Mesendoderm (in vitro differentiated cells): ENCODE data around the gene KCNC4.

Experiments
- DNase-seq: peaks from one replicate; pipeline ENCODE4 v3.0.0; 2013
- H2AK5ac ChIP-seq: 2 replicates; pipeline ENCODE4 v1.6.1; 2013; ENCODE audit warnings: low read length, inconsistent platforms
- H2BK120ac ChIP-seq: 2 replicates; pipeline ENCODE4 v1.6.1; 2013; ENCODE audit warnings: low read depth, mild to moderate bottlenecking, low read length, moderate library complexity, mixed read lengths
- H2BK15ac ChIP-seq: replicated peaks from 2 replicates; pipeline ENCODE4 v1.6.1; 2013; ENCODE audit warnings: low read depth, mild to moderate bottlenecking, moderate library complexity
- H2BK5ac ChIP-seq: 2 replicates; pipeline ENCODE4 v1.6.1; 2013; ENCODE audit warnings: low read length, inconsistent platforms
- H3K18ac ChIP-seq: 2 replicates; pipeline ENCODE4 v1.6.1; 2013; ENCODE audit warnings: mild to moderate bottlenecking, low read length, mixed read lengths
- H3K23ac ChIP-seq: one replicate; pipeline ENCODE4 v1.6.1; 2013; ENCODE audit warnings: low read length
- H3K27ac ChIP-seq: 2 replicates; pipeline ENCODE4 v1.5.1; 2013; ENCODE audit warnings: low read depth, mild to moderate bottlenecking, inconsistent platforms, low read length, moderate library complexity
- H3K27me3 ChIP-seq: 2 replicates; pipeline ENCODE4 v1.6.1; 2013; ENCODE audit warnings: low read length, control low read depth, mild to moderate bottlenecking, inconsistent platforms; ENCODE audit not compliant: insufficient read depth, poor library complexity
- H3K36me3 ChIP-seq: 2 replicates; pipeline ENCODE4 v1.6.1; 2013; ENCODE audit warnings: low read length, inconsistent platforms; ENCODE audit not compliant: control insufficient read depth, insufficient read depth
- H3K4ac ChIP-seq: one replicate; pipeline ENCODE4 v1.6.1; 2013; ENCODE audit warnings: low read depth, mild to moderate bottlenecking, low read length, moderate library complexity
- H3K4me1 ChIP-seq: 2 replicates; pipeline ENCODE4 v1.6.1; 2013; ENCODE audit warnings: low read depth, low read length, inconsistent platforms; ENCODE audit not compliant: control insufficient read depth
- H3K4me2 ChIP-seq: 2 replicates; pipeline ENCODE4 v1.6.1; 2013; ENCODE audit warnings: low read length
- H3K4me3 ChIP-seq: 2 replicates; pipeline ENCODE4 v1.5.1; 2013; ENCODE audit warnings: mild to moderate bottlenecking, low read length
- H3K56ac ChIP-seq: one replicate; pipeline ENCODE4 v1.6.1; 2013; ENCODE audit warnings: low read length
- H3K79me1 ChIP-seq: 2 replicates; pipeline ENCODE4 v1.6.1; 2013; ENCODE audit warnings: low read length, inconsistent platforms
- H3K79me2 ChIP-seq: 2 replicates; pipeline ENCODE4 v1.6.1; 2013; ENCODE audit warnings: mild to moderate bottlenecking, low read length; ENCODE audit not compliant: control insufficient read depth, insufficient read depth
- H3K9ac ChIP-seq: 2 replicates; pipeline ENCODE4 v1.6.1; 2013; ENCODE audit warnings: low read length, inconsistent platforms
- H4K5ac ChIP-seq: one replicate; pipeline ENCODE4 v1.6.1; 2013; ENCODE audit warnings: low read length
- H4K8ac ChIP-seq: one replicate; pipeline ENCODE4 v1.6.1; 2013; ENCODE audit warnings: low read depth, mild to moderate bottlenecking, control low read depth, low read length, moderate library complexity
- WGBS: extraction: QIAGEN DNeasy Blood & Tissue Kit; methylation state at CpG from one replicate; pipeline ENCODE4 v1.1.7; 2013; ENCODE audit warnings: low lambda C conversion rate, missing lambda C conversion rate; ENCODE audit not compliant: insufficient coverage; ENCODE audit errors: extremely low coverage; 5-methylcytosine and 5-hydroxymethylcytosine counted together

KCNC4 gene

DNA sequence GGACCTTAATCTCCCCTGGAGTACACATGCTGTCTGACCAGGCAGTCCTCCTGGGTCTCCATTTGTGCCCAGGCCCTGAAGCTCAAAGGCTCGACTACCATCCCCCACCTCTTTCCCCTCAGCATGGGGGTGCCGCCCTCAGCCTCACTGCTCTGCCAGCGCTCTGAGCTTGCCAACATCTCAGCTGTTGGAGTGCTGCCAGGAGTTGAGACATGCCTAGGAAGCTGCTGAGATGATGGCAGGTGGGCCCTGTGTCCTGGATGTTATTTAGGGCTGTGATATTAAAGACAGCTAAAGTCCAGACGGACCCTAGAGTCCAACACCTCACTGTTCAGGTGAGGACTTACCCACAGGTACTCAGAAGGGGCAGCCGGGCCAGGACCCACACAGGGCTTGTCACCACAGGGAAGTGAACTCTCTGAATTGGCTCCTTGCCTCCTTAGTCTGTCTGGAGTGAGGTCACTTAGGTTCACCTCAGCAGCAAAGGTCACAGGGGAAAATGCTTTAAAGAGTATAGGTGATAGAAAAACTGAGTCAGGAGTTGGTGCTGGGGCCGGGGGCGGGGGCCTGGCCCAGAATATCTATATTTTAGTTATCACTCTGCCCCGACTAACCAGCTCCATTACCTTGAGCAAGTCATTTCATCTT lies 19.7 kb upstream of the KCNC4 start:
- no peaks in the 10 kb centered on the region for H3K79me1 ChIP-seq

DNA sequence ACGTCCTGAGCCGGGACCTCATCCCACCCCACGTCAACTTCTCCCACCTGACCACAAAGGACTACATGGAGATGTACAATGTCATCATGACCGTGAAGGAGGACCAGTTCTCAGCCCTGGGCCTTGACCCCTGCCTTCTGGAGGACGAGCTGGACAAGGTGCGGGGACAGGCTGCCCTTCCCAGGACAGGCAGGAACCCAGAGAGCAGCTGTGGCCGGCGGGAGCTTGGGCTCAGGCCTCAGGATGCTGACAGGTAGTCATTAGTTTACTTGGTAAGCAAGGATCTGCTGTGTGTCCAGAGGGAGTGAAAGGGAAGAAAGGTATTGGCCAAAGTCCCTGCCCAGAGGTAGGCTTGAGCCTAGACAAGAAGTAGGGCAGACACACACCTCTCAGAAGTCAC lies 17.6 kb upstream of the KCNC4 start:
- H3K23ac ChIP-seq = no peak overlapping the region
- H3K79me1 ChIP-seq = no peaks in the 10 kb centered on the region
- H3K79me2 ChIP-seq = no peaks in the 10 kb centered on the region
- no peak overlapping the region for H3K18ac ChIP-seq
- H2BK15ac ChIP-seq = no peak overlapping the region
- H3K4me3 ChIP-seq = no peak overlapping the region
- no peak overlapping the region for H3K4ac ChIP-seq
- H4K8ac ChIP-seq = no peak overlapping the region
- H3K56ac ChIP-seq = no peak overlapping the region
- no CpG with 5 or more reads among the region's 8 CpGs for WGBS
- no peak for DNase-seq
- H3K36me3 ChIP-seq = no peaks in the 10 kb centered on the region
- H3K27me3 ChIP-seq = no peaks in the 10 kb centered on the region
- no peak overlapping the region for H3K27ac ChIP-seq
- H2BK120ac ChIP-seq = no peak overlapping the region
- H2BK5ac ChIP-seq = no peak overlapping the region
- H3K4me1 ChIP-seq = no peaks in the 10 kb centered on the region
- no peak overlapping the region for H3K9ac ChIP-seq
- no peak overlapping the region for H3K4me2 ChIP-seq
- H4K5ac ChIP-seq = no peak overlapping the region
- H2AK5ac ChIP-seq = no peak overlapping the region

More for the DNA sequence above, 19.7 kb upstream of the KCNC4 start:
- Histone ChIP-seq H2BK120ac (no peak overlapping the region), H3K23ac (no peak overlapping the region), H4K8ac (no peak overlapping the region), H2BK5ac (no peak overlapping the region), H3K4ac (no peak overlapping the region), H4K5ac (no peak overlapping the region), H2BK15ac (no peak overlapping the region), H3K18ac (no peak overlapping the region), H3K56ac (no peak overlapping the region), H3K27ac (no peak overlapping the region), H3K4me3 (no peak overlapping the region), H3K4me2 (no peak overlapping the region), H3K79me2 (no peaks in the 10 kb centered on the region), H2AK5ac (no peak overlapping the region), H3K36me3 (no peaks in the 10 kb centered on the region), H3K9ac (no peak overlapping the region), H3K27me3 (no peaks in the 10 kb centered on the region), H3K4me1 (no peaks in the 10 kb centered on the region)
- no peak for DNase-seq
- no CpG with 5 or more reads among the region's 8 CpGs for WGBS

DNA sequence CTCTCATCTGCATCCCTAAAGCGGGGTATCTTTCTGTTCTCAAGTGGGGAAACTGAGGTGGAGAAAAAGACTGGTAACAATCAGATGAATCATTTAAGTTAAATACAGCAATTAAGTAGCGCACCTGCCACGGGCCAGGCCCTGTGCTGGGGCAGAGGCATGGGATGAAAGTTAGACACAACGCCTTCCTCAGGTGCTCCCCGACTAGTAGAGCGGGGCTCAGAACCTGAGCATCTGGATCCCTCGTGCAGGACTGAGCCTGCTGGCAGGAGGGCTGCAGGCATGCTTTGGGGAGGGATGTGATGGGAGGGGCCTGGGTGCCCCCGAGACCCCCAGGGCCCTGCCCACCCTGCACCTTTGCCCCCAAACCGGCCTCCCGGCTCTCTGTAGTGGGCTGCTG lies 14.9 kb upstream of the KCNC4 start:
- H2BK15ac ChIP-seq = no peak overlapping the region
- H3K4me2 ChIP-seq = no peak overlapping the region
- H4K8ac ChIP-seq = no peak overlapping the region
- H3K79me1 ChIP-seq = no peaks in the 10 kb centered on the region
- no peak overlapping the region for H2AK5ac ChIP-seq
- no CpG with 5 or more reads among the region's 10 CpGs for WGBS
- H3K23ac ChIP-seq = no peak overlapping the region
- no peak overlapping the region for H3K9ac ChIP-seq
- H3K56ac ChIP-seq = no peak overlapping the region
- H4K5ac ChIP-seq = no peak overlapping the region
- no peak overlapping the region for H3K27ac ChIP-seq
- H3K36me3 ChIP-seq = no peaks in the 10 kb centered on the region
- no peak for DNase-seq
- no peak overlapping the region for H3K18ac ChIP-seq
- H2BK5ac ChIP-seq = no peak overlapping the region
- H3K79me2 ChIP-seq = no peaks in the 10 kb centered on the region
- H3K4ac ChIP-seq = no peak overlapping the region
- H3K4me3 ChIP-seq = no peak overlapping the region
- no peaks in the 10 kb centered on the region for H3K4me1 ChIP-seq
- no peak overlapping the region for H2BK120ac ChIP-seq
- no peaks in the 10 kb centered on the region for H3K27me3 ChIP-seq

DNA sequence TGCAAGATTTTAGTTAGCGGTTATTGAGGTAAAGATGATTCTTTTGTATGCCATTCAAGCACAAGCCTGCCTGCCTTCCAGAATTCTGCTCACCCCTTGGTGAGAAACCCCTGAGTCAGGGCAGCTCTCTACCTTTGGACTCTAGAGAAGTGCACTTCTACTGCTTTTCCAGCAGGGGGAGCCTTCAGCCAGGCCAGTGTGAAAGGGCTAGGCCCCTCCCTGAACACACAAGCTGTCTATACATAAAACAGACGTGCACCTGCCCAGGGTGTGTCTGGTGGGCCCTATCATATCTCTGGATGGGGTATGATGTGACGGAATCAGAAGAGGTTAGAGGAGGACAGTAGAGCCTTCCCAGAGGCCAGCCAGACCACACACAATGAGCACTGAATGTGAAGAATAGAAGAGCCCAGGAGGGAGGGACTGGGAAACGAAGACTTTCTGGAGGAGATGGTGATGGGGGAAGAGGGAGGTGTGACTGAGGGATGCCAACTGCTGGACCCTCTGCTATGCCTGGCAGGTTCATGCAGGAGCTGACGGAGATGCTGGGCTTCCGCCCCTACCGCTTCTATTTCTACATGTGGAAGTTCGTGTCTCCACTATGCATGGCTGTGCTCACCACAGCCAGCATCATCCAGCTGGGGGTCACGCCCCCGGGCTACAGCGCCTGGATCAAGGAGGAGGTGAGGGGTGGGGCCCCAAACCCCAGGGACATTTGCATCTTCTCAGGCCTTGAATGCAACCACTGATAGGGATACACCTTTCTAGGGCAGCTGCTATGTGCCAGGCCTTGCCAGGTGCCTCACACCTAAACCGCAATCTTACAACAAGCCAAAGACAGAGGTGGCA lies 13.0 kb upstream of the KCNC4 start:
- no CpG with 5 or more reads among the region's 12 CpGs for WGBS
- H3K79me1 ChIP-seq = no peaks in the 10 kb centered on the region
- no peaks in the 10 kb centered on the region for H3K4me1 ChIP-seq
- no peaks in the 10 kb centered on the region for H3K36me3 ChIP-seq
- no peak overlapping the region for H3K27ac ChIP-seq
- no peak overlapping the region for H4K5ac ChIP-seq
- no peak overlapping the region for H4K8ac ChIP-seq
- no peak overlapping the region for H3K4me3 ChIP-seq
- H3K79me2 ChIP-seq = no peaks in the 10 kb centered on the region
- no peak overlapping the region for H3K18ac ChIP-seq
- no peaks in the 10 kb centered on the region for H3K27me3 ChIP-seq
- H3K4me2 ChIP-seq = no peak overlapping the region
- H2AK5ac ChIP-seq = no peak overlapping the region
- no peak overlapping the region for H2BK120ac ChIP-seq
- H3K56ac ChIP-seq = no peak overlapping the region
- no peak overlapping the region for H2BK5ac ChIP-seq
- H3K4ac ChIP-seq = no peak overlapping the region
- H3K23ac ChIP-seq = no peak overlapping the region
- H3K9ac ChIP-seq = no peak overlapping the region
- no peak overlapping the region for H2BK15ac ChIP-seq
- DNase-seq = peak; percentile 70

DNA sequence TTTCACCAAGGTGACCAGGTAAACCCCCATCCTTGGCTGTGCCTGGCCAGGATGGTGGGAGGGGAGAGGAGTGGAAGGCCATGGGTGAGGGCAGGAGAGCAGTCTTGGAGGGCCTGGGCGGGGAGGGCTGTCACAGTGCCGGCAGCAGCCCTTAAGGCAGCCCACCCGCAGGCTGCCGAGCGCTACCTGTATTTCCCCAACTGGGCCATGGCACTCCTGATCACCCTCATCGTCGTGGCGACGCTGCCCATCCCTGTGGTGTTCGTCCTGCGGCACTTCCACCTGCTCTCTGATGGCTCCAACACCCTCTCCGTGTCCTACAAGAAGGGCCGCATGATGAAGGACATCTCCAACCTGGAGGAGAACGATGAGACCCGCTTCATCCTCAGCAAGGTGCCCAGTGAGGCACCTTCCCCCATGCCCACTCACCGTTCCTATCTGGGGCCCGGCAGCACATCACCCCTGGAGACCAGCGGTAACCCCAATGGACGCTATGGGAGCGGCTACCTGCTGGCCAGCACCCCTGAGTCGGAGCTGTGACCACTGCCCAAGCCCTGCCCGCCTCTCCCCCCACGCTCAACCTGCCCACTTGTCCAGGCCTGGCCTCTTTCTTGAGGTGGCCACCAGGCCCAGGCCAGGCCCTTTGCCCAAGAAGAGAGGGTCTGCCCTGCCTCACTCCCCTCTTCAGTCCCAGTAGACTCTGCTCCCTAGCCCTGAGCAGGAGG lies 12.0 kb upstream of the KCNC4 start:
- Histone ChIP-seq H3K79me1 (no peaks in the 10 kb centered on the region), H4K8ac (no peak overlapping the region), H3K4ac (no peak overlapping the region), H3K79me2 (no peaks in the 10 kb centered on the region), H2BK15ac (no peak overlapping the region), H3K9ac (no peak overlapping the region), H3K27ac (no peak overlapping the region), H3K27me3 (no peaks in the 10 kb centered on the region), H3K4me2 (no peak overlapping the region), H3K4me3 (no peak overlapping the region), H2BK5ac (no peak overlapping the region), H3K23ac (no peak overlapping the region), H3K18ac (no peak overlapping the region), H2AK5ac (no peak overlapping the region), H4K5ac (no peak overlapping the region), H3K36me3 (no peaks in the 10 kb centered on the region), H3K56ac (no peak overlapping the region), H3K4me1 (no peaks in the 10 kb centered on the region), H2BK120ac (no peak overlapping the region)
- DNase-seq = no peak
- no CpG with 5 or more reads among the region's 23 CpGs for WGBS
